Upper lobe of left lung (tissue), 6 donors: ENCODE measurements around the gene LRRC8D. TPM values are rescaled to one million over a fixed set of nuclear protein-coding genes. Genes with fewer than 3 reads are reported as not detected.

Source experiments
- ATAC-seq, 2 donors: fragments of 200-7000 bp; cut with Tn5 transposase; one replicate each; pipeline ENCODE4 v1.9.1; 2022; ENCODE audit warnings: mild to moderate bottlenecking in 2 of 2, moderate library complexity in 2 of 2; ENCODE audit not compliant: low FRiP score in 2 of 2
- DNase-seq, 2 donors: peaks; one replicate each; pipeline ENCODE4 v3.0.0-alpha.2; 2019 to 2020
- H3K27ac ChIP-seq, 4 donors: fragments of 200-600 bp; sonication (generic); one replicate each; pipeline ENCODE4 v1.5.1; 2016 to 2019
- H3K27me3 ChIP-seq, 4 donors: fragments of 200-600 bp; sonication (generic); one replicate each; pipeline ENCODE4 v1.5.1; 2017 to 2019
- H3K36me3 ChIP-seq, 4 donors: fragments of 200-600 bp; sonication (generic); one replicate each; pipeline ENCODE4 v1.5.1; 2016 to 2019
- H3K4me1 ChIP-seq, 4 donors: fragments of 200-600 bp; sonication (generic); one replicate each; pipeline ENCODE4 v1.5.1; 2018 to 2019
- H3K4me3 ChIP-seq, 4 donors: fragments of 200-600 bp; sonication (generic); one replicate each; pipeline ENCODE4 v1.5.1; 2017 to 2019; ENCODE audit warnings: mild to moderate bottlenecking in 2 of 4, moderate library complexity in 1 of 4
- H3K9me3 ChIP-seq, 4 donors: fragments of 200-600 bp; sonication (generic); one replicate each; pipeline ENCODE4 v1.5.1; 2018 to 2019
- EP300 ChIP-seq, 4 donors: sonication (generic); formaldehyde crosslinking; IDR thresholded peaks; one replicate each; pipeline ENCODE4 v1.5.1; 2017; ENCODE audit warnings: antibody characterized with exemption in 4 of 4, control low read depth in 2 of 4
- POLR2A ChIP-seq, 4 donors: fragments of 450-650 bp; IDR thresholded peaks; one replicate each; pipeline ENCODE4 v1.5.1; 2016 to 2017; ENCODE audit warnings: antibody characterized with exemption in 4 of 4, mild to moderate bottlenecking in 2 of 4
- POLR2AphosphoS5 ChIP-seq, 2 donors: sonication (generic); formaldehyde crosslinking; IDR thresholded peaks; one replicate each; pipeline ENCODE4 v1.5.1; 2017; ENCODE audit warnings: antibody characterized with exemption in 2 of 2
- WGBS, 2 donors: methylation state at CpG; one replicate each; pipeline ENCODE4 v1.1.5; 2017 to 2018; 5-methylcytosine and 5-hydroxymethylcytosine counted together
- total RNA-seq, 6 donors: library from RNA; depleted of rRNA in 4 of 6; stranded (reverse); fragments of >200 nt in 4 of 6; gene quantifications; one replicate each; pipeline versions ENCODE4 v1.1.0 to v1.2.1, GENCODE V29; 2016 to 2021
- TF ChIP-seq, protein P1 (sequence below), 6 experiments: fragments of 450-650 bp in 4 of 6; fragments of 200-600 bp in 2 of 6; sonication (generic) in 2 of 6; IDR thresholded peaks; one replicate each; pipeline ENCODE4 v1.5.1; 2016 to 2019; ENCODE audit warnings: antibody characterized with exemption in 6 of 6
- donor health status: DM: no; HTN: no; CAD: no; lungs with moderate emphysema.
- donor health status: DM: no; HTN: yes; CAD: no; lungs with severe emphysema.

The LRRC8D gene
- total RNA-seq, 6 donors from 2014 or later: 3.7 to 24.0 (median 12.2) TPM

GRCh38 chr1:89827330-89827729 is 6.5 kb downstream of the LRRC8D start:
- H3K27me3 ChIP-seq: no peaks in the 10 kb centered on the region
- H3K36me3 ChIP-seq: no peaks in the 10 kb centered on the region
- H3K4me1 ChIP-seq: peaks cover 5 to 21% (median 14%) of the 10 kb centered on the region in 4 donors
- H3K4me3 ChIP-seq: no peak overlapping the region
- H3K27ac ChIP-seq: no peak overlapping the region
- ATAC-seq: no peak
- 94 to 97% methylated on average over 3 of the region's 3 CpGs for WGBS, 2 donors
- TF ChIP-seq POLR2A (IDR thresholded peaks at IDR 0.05) (no peak), POLR2AphosphoS5 (IDR thresholded peaks at IDR 0.05) (no peak), EP300 (IDR thresholded peaks at IDR 0.05) (no peak)
- TF ChIP-seq, protein P1, sequence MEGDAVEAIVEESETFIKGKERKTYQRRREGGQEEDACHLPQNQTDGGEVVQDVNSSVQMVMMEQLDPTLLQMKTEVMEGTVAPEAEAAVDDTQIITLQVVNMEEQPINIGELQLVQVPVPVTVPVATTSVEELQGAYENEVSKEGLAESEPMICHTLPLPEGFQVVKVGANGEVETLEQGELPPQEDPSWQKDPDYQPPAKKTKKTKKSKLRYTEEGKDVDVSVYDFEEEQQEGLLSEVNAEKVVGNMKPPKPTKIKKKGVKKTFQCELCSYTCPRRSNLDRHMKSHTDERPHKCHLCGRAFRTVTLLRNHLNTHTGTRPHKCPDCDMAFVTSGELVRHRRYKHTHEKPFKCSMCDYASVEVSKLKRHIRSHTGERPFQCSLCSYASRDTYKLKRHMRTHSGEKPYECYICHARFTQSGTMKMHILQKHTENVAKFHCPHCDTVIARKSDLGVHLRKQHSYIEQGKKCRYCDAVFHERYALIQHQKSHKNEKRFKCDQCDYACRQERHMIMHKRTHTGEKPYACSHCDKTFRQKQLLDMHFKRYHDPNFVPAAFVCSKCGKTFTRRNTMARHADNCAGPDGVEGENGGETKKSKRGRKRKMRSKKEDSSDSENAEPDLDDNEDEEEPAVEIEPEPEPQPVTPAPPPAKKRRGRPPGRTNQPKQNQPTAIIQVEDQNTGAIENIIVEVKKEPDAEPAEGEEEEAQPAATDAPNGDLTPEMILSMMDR (IDR thresholded peaks at IDR 0.05): no peak
- DNase-seq: no peak
- no peaks in the 10 kb centered on the region for H3K9me3 ChIP-seq

GRCh38 chr1:89827902-89828301 is 7.1 kb downstream of the LRRC8D start:
- Histone ChIP-seq H3K36me3 (no peaks in the 10 kb centered on the region), H3K4me1 (peaks cover 0 to 21% (median 11%) of the 10 kb centered on the region in 4 donors), H3K27me3 (no peaks in the 10 kb centered on the region), H3K9me3 (no peaks in the 10 kb centered on the region), H3K27ac (no peak overlapping the region), H3K4me3 (no peak overlapping the region)
- ATAC-seq: no peak
- 100% methylated on average over 1 of the region's 1 CpG for WGBS, 2 donors
- no peak for DNase-seq
- TF ChIP-seq POLR2A (IDR thresholded peaks at IDR 0.05) (no peak), POLR2AphosphoS5 (IDR thresholded peaks at IDR 0.05) (no peak), EP300 (IDR thresholded peaks at IDR 0.05) (no peak)
- TF ChIP-seq, protein P1 (IDR thresholded peaks at IDR 0.05): no peak

DNA sequence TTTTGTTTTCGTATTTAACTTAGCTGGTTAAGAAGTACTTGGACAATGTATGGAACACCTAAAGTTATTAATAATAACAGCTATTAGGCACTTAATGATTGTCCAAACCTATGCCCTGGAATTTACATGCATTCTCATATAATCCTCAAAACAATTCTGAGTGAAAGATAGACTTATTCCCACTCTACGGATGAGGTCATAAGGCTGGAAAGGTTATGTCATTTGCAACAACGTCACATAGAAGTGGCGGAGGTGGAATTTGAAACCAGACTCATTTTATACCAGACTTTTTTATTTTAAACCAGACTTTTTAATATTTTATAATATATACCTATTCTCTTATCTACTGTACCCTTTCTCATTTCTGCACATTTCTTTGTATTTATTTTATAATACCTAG is 8.4 kb downstream of the LRRC8D start:
- no peak for TF ChIP-seq POLR2A (IDR thresholded peaks at IDR 0.05)
- TF ChIP-seq, protein P1 (IDR thresholded peaks at IDR 0.05): no peak
- TF ChIP-seq POLR2AphosphoS5 (IDR thresholded peaks at IDR 0.05): no peak
- TF ChIP-seq EP300 (IDR thresholded peaks at IDR 0.05): no peak
- Histone ChIP-seq H3K9me3 (no peaks in the 10 kb centered on the region), H3K4me3 (no peak overlapping the region), H3K4me1 (peaks cover 0 to 13% (median 6%) of the 10 kb centered on the region in 4 donors), H3K36me3 (no peaks in the 10 kb centered on the region), H3K27me3 (no peaks in the 10 kb centered on the region), H3K27ac (no peak overlapping the region)
- no peak for DNase-seq
- no peak for ATAC-seq
- WGBS, 2 donors: 97 to 99% methylated on average over 4 of the region's 4 CpGs

DNA sequence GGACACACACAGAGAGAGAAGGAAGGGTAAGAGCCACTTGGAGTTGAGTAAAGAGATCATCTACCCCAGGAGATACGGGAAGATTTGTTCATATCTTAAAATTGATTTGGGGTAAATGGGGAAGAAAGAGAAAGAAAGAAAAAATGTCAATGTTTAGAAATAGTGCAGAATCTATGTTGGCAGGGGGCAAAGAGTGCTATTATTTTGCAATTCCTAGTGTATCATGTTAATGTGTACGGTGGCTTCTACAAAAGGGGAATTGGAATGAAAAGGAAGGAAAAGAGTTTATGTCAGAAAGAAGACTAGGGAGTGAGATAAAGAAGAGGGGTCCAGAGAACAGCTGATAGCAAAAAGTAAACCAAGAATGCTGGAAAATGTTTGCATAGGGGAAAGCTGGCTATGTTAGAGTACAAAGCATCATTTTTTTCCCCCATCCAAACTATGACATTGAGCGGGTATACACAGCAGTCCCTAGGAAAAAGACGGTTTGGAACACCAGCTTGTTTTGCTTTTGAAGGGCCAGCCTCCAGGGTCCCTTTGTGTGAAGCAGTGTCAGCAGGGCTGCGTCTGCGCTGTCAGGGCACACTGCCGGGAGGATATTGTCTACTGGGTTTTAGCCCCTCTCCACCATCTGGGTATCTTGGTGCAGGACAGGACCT is 10.8 kb downstream of the LRRC8D start:
- WGBS, 2 donors: 89% methylated on average over 6 of the region's 7 CpGs
- Histone ChIP-seq H3K27ac (no peak overlapping the region), H3K4me3 (no peak overlapping the region), H3K4me1 (peaks cover 0 to 13% (median 6%) of the 10 kb centered on the region in 4 donors), H3K9me3 (no peaks in the 10 kb centered on the region), H3K36me3 (no peaks in the 10 kb centered on the region), H3K27me3 (no peaks in the 10 kb centered on the region)
- ATAC-seq (no peak), DNase-seq (no peak)
- TF ChIP-seq, protein P1 (IDR thresholded peaks at IDR 0.05): no peak
- no peak for TF ChIP-seq EP300 (IDR thresholded peaks at IDR 0.05)
- no peak for TF ChIP-seq POLR2A (IDR thresholded peaks at IDR 0.05)
- TF ChIP-seq POLR2AphosphoS5 (IDR thresholded peaks at IDR 0.05): no peak
